A673 (cell line): Measurements from ENCODE around the gene CPT1A. TPM values are rescaled to one million over a fixed set of nuclear protein-coding genes. Genes with fewer than 3 reads are reported as not detected.

Source experiments
- BruUV-seq: library from RNA; stranded (reverse); fragments of 400-500 nt; replicated peaks from 2 replicates; lab custom pipeline; 2021; lab: Mats Ljungman, UMichigan
- CTCF ChIA-PET: fragments of 300-600 bp; sonication (Branson Sonifier 250); formaldehyde crosslinking; loops from one replicate; lab custom pipeline; 2022; ENCODE audit warnings: antibody characterized with exemption; lab: Charles Lee
- POLR2A ChIA-PET: fragments of 300-600 bp; sonication (Branson Sonifier 250); formaldehyde crosslinking; loops from one replicate; lab custom pipeline; 2022; ENCODE audit warnings: antibody characterized with exemption; ENCODE audit not compliant: low non-redundant PET; lab: Charles Lee
- DNase-seq: peaks from one replicate; pipeline ENCODE4 v3.0.0-alpha.2; 2015; ENCODE audit warnings: low spot score
- H3K27ac ChIP-seq: fragments of 200-600 bp; sonication (generic); 2 replicates; pipeline ENCODE4 v1.5.1; 2016; ENCODE audit warnings: mixed run types, low read depth, mild to moderate bottlenecking, mixed read lengths, antibody characterized with exemption, low read length; ENCODE audit not compliant: poor library complexity, severe bottlenecking
- H3K27me3 ChIP-seq: fragments of 200-600 bp; sonication (generic); replicated peaks from 2 replicates; pipeline ENCODE4 v1.6.1; 2017; ENCODE audit warnings: mixed run types, low read depth, mild to moderate bottlenecking, mixed read lengths, antibody characterized with exemption, low read length; ENCODE audit not compliant: insufficient read depth, poor library complexity
- H3K36me3 ChIP-seq: fragments of 200-600 bp; sonication (generic); 2 replicates; pipeline ENCODE4 v1.6.1; 2016; ENCODE audit warnings: mixed run types, mild to moderate bottlenecking, mixed read lengths, antibody characterized with exemption, low read length; ENCODE audit not compliant: insufficient read depth, poor library complexity, severe bottlenecking
- H3K4me1 ChIP-seq: fragments of 200-600 bp; sonication (generic); 2 replicates; pipeline ENCODE4 v1.6.1; 2017; ENCODE audit warnings: mixed run types, mild to moderate bottlenecking, mixed read lengths, antibody characterized with exemption, low read length; ENCODE audit not compliant: insufficient read depth, poor library complexity, severe bottlenecking
- H3K4me3 ChIP-seq: fragments of 200-600 bp; sonication (generic); 2 replicates; pipeline ENCODE4 v1.5.1; 2016; ENCODE audit warnings: low read depth, mixed run types, mild to moderate bottlenecking, mixed read lengths, low read length; ENCODE audit not compliant: poor library complexity, severe bottlenecking
- H3K9me3 ChIP-seq: fragments of 200-600 bp; sonication (generic); 2 replicates; pipeline ENCODE4 v1.6.1; 2016; ENCODE audit warnings: mixed run types, low read depth, mild to moderate bottlenecking, mixed read lengths, antibody characterized with exemption, low read length; ENCODE audit not compliant: poor library complexity, severe bottlenecking
- EZH2 ChIP-seq: fragments of 200-600 bp; sonication (generic); IDR thresholded peaks from 2 replicates; pipeline ENCODE4 v1.6.1; 2017; ENCODE audit warnings: borderline replicate concordance, low read depth, mild to moderate bottlenecking, mixed read lengths, antibody characterized with exemption, low read length; ENCODE audit not compliant: poor library complexity, severe bottlenecking
- intact Hi-C: fragments of 100-400 bp; cut with micrococcal nuclease; formaldehyde crosslinking; loops from one replicate; pipeline ENCODE4 v1.10.0; 2022; ENCODE audit not compliant: unreplicated experiment
- total RNA-seq: library from RNA; stranded (reverse); gene quantifications from 2 replicates; pipeline ENCODE4 v1.2.3, GENCODE V29; 2021
- TF ChIP-seq, protein P1 (sequence below): fragments of 300-800, 200-600 bp; sonication (generic); conservative IDR thresholded peaks from 2 replicates; pipeline ENCODE4 v1.5.1; 2017; ENCODE audit warnings: low read depth, mild to moderate bottlenecking, antibody characterized with exemption, low read length, moderate library complexity, mixed read lengths

CPT1A gene
- total RNA-seq, 1 experiment from 2014 or later = 15.5 TPM

- no peaks in the 10 kb centered on the region for H3K4me1 ChIP-seq
- no peaks in the 10 kb centered on the region for H3K9me3 ChIP-seq
- no TSS peak for BruUV-seq
- DNase-seq = no peak
- no peak overlapping the region for H3K27ac ChIP-seq
- intact Hi-C loops = no loop called here
- H3K27me3 ChIP-seq = no peaks in the 10 kb centered on the region
- POLR2A ChIA-PET = interaction anchor here (0.6 kb wide), 1 partner anchor 28 kb away, joined by 3 read pairs; no protein-coding TSS in a partner anchor
- TF ChIP-seq, protein P1, sequence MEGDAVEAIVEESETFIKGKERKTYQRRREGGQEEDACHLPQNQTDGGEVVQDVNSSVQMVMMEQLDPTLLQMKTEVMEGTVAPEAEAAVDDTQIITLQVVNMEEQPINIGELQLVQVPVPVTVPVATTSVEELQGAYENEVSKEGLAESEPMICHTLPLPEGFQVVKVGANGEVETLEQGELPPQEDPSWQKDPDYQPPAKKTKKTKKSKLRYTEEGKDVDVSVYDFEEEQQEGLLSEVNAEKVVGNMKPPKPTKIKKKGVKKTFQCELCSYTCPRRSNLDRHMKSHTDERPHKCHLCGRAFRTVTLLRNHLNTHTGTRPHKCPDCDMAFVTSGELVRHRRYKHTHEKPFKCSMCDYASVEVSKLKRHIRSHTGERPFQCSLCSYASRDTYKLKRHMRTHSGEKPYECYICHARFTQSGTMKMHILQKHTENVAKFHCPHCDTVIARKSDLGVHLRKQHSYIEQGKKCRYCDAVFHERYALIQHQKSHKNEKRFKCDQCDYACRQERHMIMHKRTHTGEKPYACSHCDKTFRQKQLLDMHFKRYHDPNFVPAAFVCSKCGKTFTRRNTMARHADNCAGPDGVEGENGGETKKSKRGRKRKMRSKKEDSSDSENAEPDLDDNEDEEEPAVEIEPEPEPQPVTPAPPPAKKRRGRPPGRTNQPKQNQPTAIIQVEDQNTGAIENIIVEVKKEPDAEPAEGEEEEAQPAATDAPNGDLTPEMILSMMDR = no peak
- no peak for TF ChIP-seq EZH2
- H3K36me3 ChIP-seq = no peaks in the 10 kb centered on the region
- no peak overlapping the region for H3K4me3 ChIP-seq
- CTCF ChIA-PET = no interaction called here
Observed at GRCh38 chr11:68878022-68878421, 36.3 kb upstream of the CPT1A start.

DNA sequence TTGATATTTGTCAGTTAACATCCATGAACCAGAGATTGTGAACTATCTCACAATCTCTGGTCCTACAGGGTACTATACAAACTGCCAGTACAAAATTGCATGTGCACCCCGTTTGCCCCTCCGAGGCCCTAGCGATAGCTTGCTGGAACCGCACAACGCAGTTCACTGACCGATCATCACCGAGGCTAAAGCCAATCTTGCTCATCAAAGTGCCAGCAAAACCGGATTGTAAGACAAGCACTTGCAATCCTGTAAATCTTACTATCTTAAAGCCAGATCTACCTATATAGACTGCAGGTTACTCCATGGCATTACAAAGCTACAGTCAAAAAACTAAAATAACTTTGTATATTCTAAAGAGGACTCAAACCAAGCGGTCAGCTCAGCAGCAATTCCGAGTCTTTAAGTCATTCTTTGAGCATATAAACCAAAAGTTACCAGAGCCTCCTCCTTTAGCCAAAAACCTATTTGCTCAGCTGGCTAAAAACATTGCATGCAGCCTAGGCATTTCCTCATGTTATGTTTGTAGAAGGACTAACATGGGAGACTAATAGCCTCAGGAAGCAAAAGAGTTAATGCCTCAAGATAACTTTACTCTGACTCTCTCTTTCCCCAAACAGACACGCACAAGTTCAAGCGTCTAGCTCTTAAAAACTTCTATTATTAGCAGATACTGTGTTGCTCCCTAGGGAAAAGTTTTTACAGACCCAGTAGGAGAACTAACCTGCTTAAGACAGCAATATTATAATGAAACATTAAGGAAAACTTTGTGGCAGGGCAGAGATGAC, 30.7 kb upstream of the CPT1A start:
- Histone ChIP-seq H3K4me3 (no peak overlapping the region), H3K9me3 (no peaks in the 10 kb centered on the region), H3K27ac (no peak overlapping the region), H3K4me1 (peaks cover 3% of the 10 kb centered on the region), H3K36me3 (no peaks in the 10 kb centered on the region), H3K27me3 (no peaks in the 10 kb centered on the region)
- CTCF ChIA-PET = no interaction called here
- peak; percentile 27 for DNase-seq
- BruUV-seq = no TSS peak
- TF ChIP-seq EZH2 = no peak
- TF ChIP-seq, protein P1 = no peak
- intact Hi-C loops = no loop called here
- POLR2A ChIA-PET = interaction anchor here (0.6 kb wide), 1 partner anchor 306 kb away, joined by 3 read pairs; no protein-coding TSS in a partner anchor

- DNase-seq = peak; percentile 20
- no peaks in the 10 kb centered on the region for H3K36me3 ChIP-seq
- no TSS peak for BruUV-seq
- H3K27me3 ChIP-seq = no peaks in the 10 kb centered on the region
- ChIA-PET CTCF (interaction anchor here (0.7 kb wide), 1 partner anchor 341 kb away, joined by 7 read pairs; no protein-coding TSS in a partner anchor), POLR2A (interaction anchor here (0.6 kb wide), 1 partner anchor 85 kb away, joined by 10 read pairs; no protein-coding TSS in a partner anchor)
- TF ChIP-seq EZH2 = no peak
- TF ChIP-seq, protein P1 = 0 out of 2 replicates have a peak, but pooled peaks have one; percentile 15
- H3K27ac ChIP-seq = no peak overlapping the region
- peak overlapping the region; percentile 36 for H3K4me3 ChIP-seq
- intact Hi-C loops = no loop called here
- peaks cover 3% of the 10 kb centered on the region for H3K4me1 ChIP-seq
- H3K9me3 ChIP-seq = no peaks in the 10 kb centered on the region
Observed at GRCh38 chr11:68870470-68870869, 28.8 kb upstream of the CPT1A start.
